Measurements from ENCODE around the gene LRRC71. TPM values are rescaled to one million over a fixed set of nuclear protein-coding genes. Genes with fewer than 3 reads are reported as not detected.

The LRRC71 gene
- total RNA-seq, 1 donor from 2014 or later = 0.14 TPM

DNA sequence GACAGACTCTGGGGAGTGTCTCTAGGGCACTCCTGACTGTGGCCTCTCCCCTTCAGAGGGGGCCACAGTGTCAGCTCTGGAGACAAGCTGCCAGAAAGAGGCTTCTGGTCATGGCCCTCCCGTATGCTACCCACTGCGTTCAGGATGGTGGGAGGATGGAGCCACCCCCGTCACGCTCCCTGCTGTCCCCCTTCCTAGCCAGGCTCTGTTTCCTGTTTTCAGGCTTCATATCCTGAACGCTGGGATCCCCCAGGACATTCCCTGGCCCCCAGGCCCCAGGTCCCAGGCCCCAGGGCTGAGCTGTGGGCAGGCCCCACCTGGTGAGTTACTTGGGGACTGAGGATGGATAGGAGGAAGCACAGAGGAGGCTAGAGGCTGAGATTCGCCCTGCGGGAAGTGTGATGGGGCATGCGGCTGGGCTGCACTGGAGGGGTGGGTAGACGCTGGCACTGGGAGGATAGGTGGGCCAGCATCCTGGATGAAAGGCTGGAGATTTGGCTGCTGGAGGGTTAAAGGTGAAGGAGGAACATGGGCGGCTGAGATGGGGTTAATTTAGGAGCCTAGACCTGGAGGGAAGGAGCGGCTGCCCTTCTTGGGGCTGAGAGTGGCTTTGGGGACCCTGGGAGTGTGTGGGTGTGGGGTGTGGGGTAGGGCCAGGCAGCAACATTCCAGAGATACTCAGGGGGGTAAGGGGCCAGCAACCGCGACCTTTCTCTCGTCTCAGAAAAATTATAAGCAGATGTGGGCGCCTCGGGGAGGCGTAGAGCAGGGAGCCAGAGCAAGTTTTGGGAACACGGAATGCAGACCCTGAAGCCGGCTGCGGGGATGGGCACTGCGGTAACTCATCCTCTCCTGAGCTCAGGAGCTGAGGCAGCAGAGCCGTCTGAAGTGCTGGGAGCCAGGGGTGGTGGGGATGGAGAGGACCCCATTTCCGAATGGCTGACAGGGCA is 18.2 kb upstream of the LRRC71 start:
- FAIRE-seq = no peak
- H3K79me2 ChIP-seq (ENCODE audit: insufficient read depth, low read length) = peaks cover 68% of the 10 kb centered on the region

DNA sequence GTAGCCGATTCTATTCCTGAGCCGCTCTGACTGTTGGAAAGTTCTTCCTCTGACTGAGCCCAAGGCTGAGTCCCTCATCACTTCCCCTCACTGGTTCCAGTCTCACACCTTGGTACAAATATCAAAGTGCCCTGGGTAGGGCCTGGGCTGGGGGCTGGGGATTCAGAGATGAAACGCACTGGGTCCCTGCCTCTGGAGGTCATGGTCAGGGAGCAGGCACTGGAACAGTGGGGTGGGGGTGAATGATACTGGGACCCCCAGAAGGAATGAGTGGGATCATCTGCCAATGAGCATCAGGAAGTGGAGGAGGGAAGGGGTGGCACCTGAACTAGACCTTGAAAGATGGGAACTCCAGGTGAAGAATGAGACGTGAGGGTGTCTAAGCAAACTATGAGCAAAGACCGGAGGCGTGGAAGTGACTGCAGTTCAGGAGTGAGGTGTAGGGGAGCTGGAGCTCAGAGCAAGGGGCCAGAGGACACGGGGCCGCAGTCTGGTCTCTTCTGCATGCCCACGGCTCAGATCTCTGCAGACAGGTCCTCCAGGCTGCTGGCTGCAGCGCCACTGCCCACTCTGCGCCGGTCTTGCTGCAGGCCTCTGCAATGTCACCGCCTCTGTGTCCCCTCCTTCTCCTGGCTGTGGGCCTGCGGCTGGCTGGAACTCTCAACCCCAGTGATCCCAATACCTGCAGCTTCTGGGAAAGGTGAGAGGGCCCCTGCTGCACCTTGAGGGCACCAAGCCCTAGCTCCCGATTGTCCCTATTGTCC is 16.9 kb upstream of the LRRC71 start:
- FAIRE-seq = no peak
- Histone ChIP-seq H3K27me3 (ENCODE audit: insufficient read depth, low read length) (no peaks in the 10 kb centered on the region), H3K4me2 (ENCODE audit: low read length) (no peak overlapping the region), H3K79me2 (ENCODE audit: insufficient read depth, low read length) (peaks cover 59% of the 10 kb centered on the region), H3K9ac (ENCODE audit: low read length) (no peak overlapping the region), H3K9me3 (ENCODE audit: insufficient read depth, low read depth, low read length) (peaks cover 6% of the 10 kb centered on the region), H3K36me3 (ENCODE audit: insufficient read depth, low read length) (no peaks in the 10 kb centered on the region), H3K4me3 (ENCODE audit: insufficient read depth, low read depth, low read length) (no peak overlapping the region), H2AFZ (ENCODE audit: low read depth, low read length) (no peak overlapping the region), H3K27ac (ENCODE audit: low read depth, low read length) (no peak overlapping the region), H4K20me1 (ENCODE audit: insufficient read depth, low read length) (peaks cover 30% of the 10 kb centered on the region), H3K4me1 (ENCODE audit: insufficient read depth, low read length) (peaks cover 57% of the 10 kb centered on the region)
- H3K4me3 Mint-ChIP-seq (ENCODE audit: unreplicated experiment) = no peak overlapping the region
- DNase-seq (ENCODE audit: low read depth) = no peak
- H3K4me1 Mint-ChIP-seq (ENCODE audit: low read depth, unreplicated experiment) = peaks cover 44% of the 10 kb centered on the region
- H3K9me3 Mint-ChIP-seq (ENCODE audit: unreplicated experiment) = peaks cover 2% of the 10 kb centered on the region
- TF ChIP-seq, protein P1, sequence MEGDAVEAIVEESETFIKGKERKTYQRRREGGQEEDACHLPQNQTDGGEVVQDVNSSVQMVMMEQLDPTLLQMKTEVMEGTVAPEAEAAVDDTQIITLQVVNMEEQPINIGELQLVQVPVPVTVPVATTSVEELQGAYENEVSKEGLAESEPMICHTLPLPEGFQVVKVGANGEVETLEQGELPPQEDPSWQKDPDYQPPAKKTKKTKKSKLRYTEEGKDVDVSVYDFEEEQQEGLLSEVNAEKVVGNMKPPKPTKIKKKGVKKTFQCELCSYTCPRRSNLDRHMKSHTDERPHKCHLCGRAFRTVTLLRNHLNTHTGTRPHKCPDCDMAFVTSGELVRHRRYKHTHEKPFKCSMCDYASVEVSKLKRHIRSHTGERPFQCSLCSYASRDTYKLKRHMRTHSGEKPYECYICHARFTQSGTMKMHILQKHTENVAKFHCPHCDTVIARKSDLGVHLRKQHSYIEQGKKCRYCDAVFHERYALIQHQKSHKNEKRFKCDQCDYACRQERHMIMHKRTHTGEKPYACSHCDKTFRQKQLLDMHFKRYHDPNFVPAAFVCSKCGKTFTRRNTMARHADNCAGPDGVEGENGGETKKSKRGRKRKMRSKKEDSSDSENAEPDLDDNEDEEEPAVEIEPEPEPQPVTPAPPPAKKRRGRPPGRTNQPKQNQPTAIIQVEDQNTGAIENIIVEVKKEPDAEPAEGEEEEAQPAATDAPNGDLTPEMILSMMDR (IDR thresholded peaks at IDR 0.05; ENCODE audit: insufficient read depth, low read depth, low read length) = no peak
- TF ChIP-seq EZH2 (IDR thresholded peaks at IDR 0.05; ENCODE audit: insufficient read depth, low read length) = no peak
- H3K36me3 Mint-ChIP-seq (ENCODE audit: low read depth, unreplicated experiment) = peaks cover 3% of the 10 kb centered on the region
- no peak overlapping the region for H3K27ac Mint-ChIP-seq (ENCODE audit: unreplicated experiment)
- peaks cover 11% of the 10 kb centered on the region for H3K27me3 Mint-ChIP-seq (ENCODE audit: low read depth, unreplicated experiment)

More for the DNA sequence above, 18.2 kb upstream of the LRRC71 start:
- H3K27me3 Mint-ChIP-seq (ENCODE audit: low read depth, unreplicated experiment) = peaks cover 11% of the 10 kb centered on the region
- Histone ChIP-seq H3K27me3 (ENCODE audit: insufficient read depth, low read length) (no peaks in the 10 kb centered on the region), H3K9me3 (ENCODE audit: insufficient read depth, low read depth, low read length) (peaks cover 6% of the 10 kb centered on the region), H2AFZ (ENCODE audit: low read depth, low read length) (no peak overlapping the region), H3K4me2 (ENCODE audit: low read length) (peak overlapping the region; percentile 45), H3K4me3 (ENCODE audit: insufficient read depth, low read depth, low read length) (no peak overlapping the region), H3K36me3 (ENCODE audit: insufficient read depth, low read length) (no peaks in the 10 kb centered on the region), H3K4me1 (ENCODE audit: insufficient read depth, low read length) (peaks cover 64% of the 10 kb centered on the region), H3K27ac (ENCODE audit: low read depth, low read length) (no peak overlapping the region), H3K9ac (ENCODE audit: low read length) (peak overlapping the region; percentile 24), H4K20me1 (ENCODE audit: insufficient read depth, low read length) (peaks cover 30% of the 10 kb centered on the region)
- H3K4me3 Mint-ChIP-seq (ENCODE audit: unreplicated experiment) = peak overlapping the region; percentile 27
- peaks cover 51% of the 10 kb centered on the region for H3K4me1 Mint-ChIP-seq (ENCODE audit: low read depth, unreplicated experiment)
- H3K27ac Mint-ChIP-seq (ENCODE audit: unreplicated experiment) = peak overlapping the region; percentile 18
- H3K36me3 Mint-ChIP-seq (ENCODE audit: low read depth, unreplicated experiment) = peaks cover 5% of the 10 kb centered on the region
- peaks cover 3% of the 10 kb centered on the region for H3K9me3 Mint-ChIP-seq (ENCODE audit: unreplicated experiment)
- DNase-seq (ENCODE audit: low read depth) = no peak
- TF ChIP-seq EZH2 (IDR thresholded peaks at IDR 0.05; ENCODE audit: insufficient read depth, low read length) = no peak
- TF ChIP-seq, protein P1 (IDR thresholded peaks at IDR 0.05; ENCODE audit: insufficient read depth, low read depth, low read length) = no peak

All from astrocyte (in vitro differentiated cells and primary cell).